HG02798 (cell line): ENCODE data around the gene ACTL6A.

Source experiments
- ATAC-seq: cut with Tn5 transposase; IDR thresholded peaks from one replicate; pipeline ENCODE4 v1.9.1; 2021; ENCODE audit warnings: mild to moderate bottlenecking; ENCODE audit not compliant: unreplicated experiment, poor library complexity

ACTL6A gene

GRCh38 chr3:179589143-179589542 is 26.4 kb downstream of the ACTL6A start:
- no peak for ATAC-seq

- no peak for ATAC-seq
These were observed 27.9 kb downstream of the ACTL6A start for GRCh38 chr3:179590669-179591068.

- ATAC-seq: no peak
These were observed 28.6 kb downstream of the ACTL6A start for GRCh38 chr3:179591313-179591712.

DNA sequence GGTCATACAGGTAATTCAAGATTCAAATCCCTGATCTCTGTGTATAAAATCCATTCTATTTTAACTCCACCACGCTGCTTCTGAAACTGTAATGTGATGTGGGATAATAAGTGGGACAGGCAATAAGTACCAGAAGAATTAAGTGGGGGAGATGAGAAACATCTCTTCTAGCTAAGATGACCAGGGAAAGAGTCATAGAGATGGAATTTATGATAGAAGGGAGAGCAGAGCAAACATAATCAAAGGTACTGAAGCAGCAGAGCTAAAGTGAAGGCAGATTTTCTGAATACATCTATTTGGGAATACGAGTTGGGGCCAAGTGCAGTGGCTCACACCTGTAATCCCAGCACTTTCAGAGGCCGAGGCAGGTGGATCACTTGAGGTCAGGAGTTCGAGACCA is 36.8 kb downstream of the ACTL6A start:
- ATAC-seq: no peak

DNA sequence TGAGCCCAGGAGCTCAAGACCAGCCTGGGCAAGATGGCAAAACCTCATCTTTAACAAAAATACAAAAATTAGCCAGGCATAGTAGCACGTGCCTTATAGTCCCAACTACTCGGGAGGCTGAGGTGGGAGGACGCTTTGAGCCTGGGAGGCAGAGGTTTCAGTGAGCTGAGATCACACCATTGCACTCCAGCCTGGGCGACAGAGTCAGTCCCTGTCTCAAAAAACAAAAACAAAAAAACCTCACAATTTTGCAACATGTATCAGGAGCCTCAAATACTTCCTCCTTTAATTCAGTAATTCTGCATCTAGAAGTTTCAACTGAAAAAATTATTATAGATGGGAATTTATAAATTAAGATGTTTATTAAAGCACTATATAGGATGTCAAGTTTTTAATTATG is 40.6 kb downstream of the ACTL6A start:
- no peak for ATAC-seq

DNA sequence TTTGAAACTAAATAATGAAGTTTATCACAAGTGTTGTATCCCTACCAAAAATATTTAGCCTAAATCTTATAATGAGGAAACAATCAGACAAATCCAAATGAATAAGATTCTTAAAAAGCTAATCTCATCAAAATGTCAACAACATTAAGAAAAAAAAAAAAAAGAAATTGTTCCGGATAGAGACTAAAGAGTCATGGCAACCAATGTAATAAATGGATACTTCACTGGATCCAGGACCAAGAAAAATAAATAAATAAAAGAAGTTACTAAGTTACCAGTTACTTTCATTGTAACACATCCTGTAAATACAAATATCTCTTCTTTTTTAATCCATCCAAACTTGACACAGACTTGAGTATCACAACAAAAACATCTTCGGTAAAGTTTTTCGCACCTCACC is 41.1 kb downstream of the ACTL6A start:
- no peak for ATAC-seq

DNA sequence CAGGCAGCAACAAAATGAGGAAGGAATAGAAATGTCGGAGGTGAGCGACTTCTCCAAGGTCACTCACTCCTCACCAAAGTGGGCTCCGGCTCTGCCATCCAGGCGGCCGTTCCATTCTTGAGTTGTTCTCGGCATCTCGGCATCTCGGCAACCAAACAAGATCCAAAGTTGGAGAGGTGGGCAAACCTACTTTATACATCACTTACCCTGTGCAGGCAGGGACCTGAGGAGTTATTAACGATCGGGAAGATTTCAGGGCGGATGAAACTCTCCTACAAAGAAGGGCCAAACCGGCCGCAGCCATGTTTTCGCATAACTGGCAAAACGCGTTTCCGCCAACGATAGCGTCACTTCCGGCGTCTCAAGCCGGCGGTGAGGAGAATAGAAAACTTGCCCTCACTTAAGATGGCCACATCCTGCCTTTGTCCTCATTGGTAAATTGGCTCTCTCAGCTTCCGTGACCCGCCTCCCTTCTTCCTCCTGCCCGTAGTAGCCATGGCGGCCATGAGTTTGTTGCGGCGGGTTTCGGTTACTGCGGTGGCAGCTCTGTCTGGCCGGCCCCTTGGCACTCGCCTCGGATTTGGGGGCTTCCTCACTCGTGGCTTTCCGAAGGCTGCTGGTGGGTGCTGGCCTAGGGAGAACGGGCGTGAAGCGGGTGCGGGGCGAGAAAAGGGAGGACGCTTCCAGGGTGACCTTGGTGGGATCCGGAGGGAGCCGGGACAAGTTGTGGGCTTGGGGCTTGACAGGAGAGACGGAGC is 41.8 kb downstream of the ACTL6A start, which contains the start of the genes MRPL47 and NDUFB5:
Gene MRPL47, minus strand, starts transcription at position 318 of the 758 bp plus-strand sequence. Its CDS starts 14 bp downstream, at position 304.
Gene NDUFB5, plus strand, starts transcription at position 474 of the 758 bp plus-strand sequence. Its CDS starts 22 bp downstream, at position 496.
- peak; percentile 98 for ATAC-seq

- no peak for ATAC-seq
These were observed 43.9 kb downstream of the ACTL6A start for GRCh38 chr3:179606534-179607085.

- peak; percentile 44 for ATAC-seq
These were observed 46.4 kb downstream of the ACTL6A start for GRCh38 chr3:179608931-179609720.

- no peak for ATAC-seq
These were observed 47.3 kb downstream of the ACTL6A start for GRCh38 chr3:179610066-179610465.

- ATAC-seq: no peak
These were observed 51.1 kb downstream of the ACTL6A start for GRCh38 chr3:179613807-179614206.

- no peak for ATAC-seq
These were observed 52.9 kb downstream of the ACTL6A start for GRCh38 chr3:179615458-179616173.

DNA sequence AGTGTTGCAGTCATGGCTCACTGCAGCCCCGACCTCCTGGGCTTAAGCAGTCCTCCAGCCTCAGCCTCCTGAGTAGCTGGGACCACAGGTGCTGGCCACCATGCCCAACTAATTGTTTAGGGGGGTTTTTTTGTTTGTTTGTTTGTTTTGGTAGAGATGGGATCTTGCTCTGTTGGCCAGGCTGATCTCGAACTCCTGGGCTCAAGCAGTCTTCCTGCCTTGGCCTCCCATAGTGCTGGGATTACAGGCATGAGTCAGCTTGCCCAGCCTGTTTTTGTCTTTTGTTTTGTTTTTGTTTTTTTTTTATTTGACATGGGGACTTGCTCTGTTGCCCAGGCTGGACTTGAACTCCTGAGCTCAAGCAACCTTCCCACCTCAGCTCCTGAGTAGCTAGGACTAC is 59.3 kb downstream of the ACTL6A start:
- no peak for ATAC-seq

DNA sequence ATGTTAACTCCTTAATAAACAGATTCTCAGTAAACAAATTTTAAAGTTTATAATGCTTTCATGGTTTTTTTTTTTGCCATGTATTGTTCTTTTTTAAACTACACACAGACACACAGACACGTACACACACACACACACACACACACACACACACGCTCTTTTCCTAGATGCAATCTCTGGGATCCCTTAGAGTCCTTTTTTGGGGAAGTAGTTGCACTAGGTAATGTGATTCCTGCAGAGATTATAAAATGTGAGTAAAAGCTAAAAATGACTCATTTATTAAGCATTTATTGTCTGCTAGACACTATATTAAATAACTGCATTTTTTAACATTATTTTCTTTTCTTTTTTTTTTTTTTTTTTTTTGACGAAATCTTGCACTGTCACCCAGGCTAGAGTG is 61.7 kb downstream of the ACTL6A start:
- no peak for ATAC-seq

DNA sequence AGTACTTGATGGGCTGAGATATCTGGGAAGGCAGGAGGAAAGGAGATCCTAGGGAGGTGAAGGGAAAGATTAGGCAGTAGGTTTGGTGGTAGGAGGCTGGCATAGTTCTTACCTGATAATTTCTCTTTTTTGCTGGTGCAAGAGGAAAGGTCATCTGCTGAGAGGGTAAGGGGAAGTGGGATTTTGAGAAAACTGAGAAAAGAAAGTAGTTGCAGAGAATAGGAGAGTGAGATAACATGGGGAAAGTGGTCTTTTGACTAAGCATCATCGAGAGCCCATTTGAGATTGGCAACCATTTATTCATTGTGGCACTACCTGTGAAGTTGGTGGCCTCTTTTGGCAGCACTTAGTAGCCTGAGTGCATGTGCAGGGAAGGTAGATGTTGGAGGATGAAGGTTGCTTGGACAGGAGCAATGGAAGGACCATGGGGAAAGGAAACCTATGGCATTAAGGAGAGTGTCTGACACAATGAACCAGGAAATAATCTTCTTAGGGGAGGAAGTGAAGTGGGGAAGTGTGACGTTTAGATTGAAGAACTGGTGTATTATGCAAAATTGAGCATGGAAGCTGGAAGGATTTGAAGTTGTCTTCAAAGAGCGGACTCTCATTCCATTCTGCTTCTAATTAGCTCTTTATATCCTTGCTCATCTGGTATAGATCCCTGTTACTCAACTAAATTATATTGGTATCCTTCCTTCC is 68.2 kb downstream of the ACTL6A start:
- no peak for ATAC-seq
